GM23248 (cell line): Measurements from ENCODE around the gene MBD2.

ENCODE experiments used
- EZH2 ChIP-seq: fragments of 200-600 bp; sonication (generic); IDR thresholded peaks from 2 replicates; pipeline ENCODE4 v1.6.1; 2018; ENCODE audit warnings: antibody characterized with exemption, mild to moderate bottlenecking; ENCODE audit not compliant: insufficient read depth, poor library complexity, severe bottlenecking
- EZH2phosphoT487 ChIP-seq: fragments of 200-600 bp; sonication (generic); IDR thresholded peaks from 2 replicates; pipeline ENCODE4 v1.6.1; 2018; ENCODE audit warnings: antibody characterized with exemption, moderate library complexity, mild to moderate bottlenecking, low read depth; ENCODE audit not compliant: insufficient read depth

GRCh38 chr18:54224379-54225014 is at the start of gene MBD2:
- TF ChIP-seq EZH2 (no peak), EZH2phosphoT487 (no peak)
